Right ventricle myocardium inferior (tissue), 1 donor: ENCODE data around the gene STIM1. TPM values are rescaled to one million over a fixed set of nuclear protein-coding genes. Genes with fewer than 3 reads are reported as not detected.

Source experiments
- ATAC-seq: fragments of 200-7000 bp; cut with Tn5 transposase; one replicate; pipeline ENCODE4 v1.9.1; 2020; ENCODE audit warnings: mild to moderate bottlenecking, moderate library complexity
- DNase-seq: peaks from one replicate; pipeline ENCODE4 v3.0.0; 2021; ENCODE audit errors: missing footprints
- intact Hi-C: fragments of 100-400 bp; cut with DNase I; formaldehyde crosslinking; loops from one replicate; pipeline ENCODE4 v1.11.0; 2022
- total RNA-seq: library from RNA; stranded (reverse); fragmentation: NEBNext Ultra II Directional; extraction: Animal tissue kit (Norgen Biotek cat#: 25700); gene quantifications from one replicate; pipeline ENCODE4 v1.2.1, GENCODE V29; 2021
- donor health status: DM: no; HTN: yes; CAD: no; lungs with severe emphysema.

STIM1 gene
- total RNA-seq, 1 donor from 2014 or later = 28.9 TPM

DNA sequence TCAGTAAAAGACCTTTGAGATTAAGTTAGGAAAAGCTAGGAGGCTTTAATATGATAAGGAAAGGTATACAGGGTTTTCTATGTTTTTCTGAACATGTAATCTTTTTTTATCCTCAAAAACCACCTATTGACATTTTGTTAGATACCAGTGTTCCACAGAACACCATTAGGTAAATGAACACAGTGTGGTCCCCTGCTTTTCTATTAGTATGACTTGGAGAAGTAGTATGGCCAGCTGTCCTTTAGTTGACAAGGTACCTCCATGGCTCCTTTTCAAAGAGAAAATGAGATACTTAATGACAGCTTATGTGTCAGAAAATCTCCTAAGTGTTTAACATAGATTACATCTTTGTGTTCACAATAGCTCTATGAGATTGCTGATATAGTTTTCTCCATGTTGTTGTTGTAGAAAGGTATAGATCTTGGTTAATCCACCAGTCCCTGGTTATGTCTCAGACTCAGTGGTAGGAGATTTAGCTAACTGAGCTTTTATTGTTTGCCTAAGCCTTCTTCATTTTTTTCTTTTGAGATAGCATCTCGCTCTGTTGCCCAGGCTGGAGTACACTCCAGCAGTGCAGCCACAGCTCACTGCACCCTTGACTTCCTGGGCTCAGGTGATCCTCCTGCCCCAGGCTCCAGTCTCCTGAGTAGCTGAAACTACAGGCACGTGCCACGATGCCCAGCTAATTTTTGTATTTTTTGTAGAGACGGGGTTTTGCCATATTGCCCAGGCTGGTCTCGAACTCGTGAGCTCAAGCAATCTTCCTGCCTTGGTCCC is 46.0 kb downstream of the STIM1 start:
- intact Hi-C loops = no loop called here
- ATAC-seq = no peak
- DNase-seq = no peak

DNA sequence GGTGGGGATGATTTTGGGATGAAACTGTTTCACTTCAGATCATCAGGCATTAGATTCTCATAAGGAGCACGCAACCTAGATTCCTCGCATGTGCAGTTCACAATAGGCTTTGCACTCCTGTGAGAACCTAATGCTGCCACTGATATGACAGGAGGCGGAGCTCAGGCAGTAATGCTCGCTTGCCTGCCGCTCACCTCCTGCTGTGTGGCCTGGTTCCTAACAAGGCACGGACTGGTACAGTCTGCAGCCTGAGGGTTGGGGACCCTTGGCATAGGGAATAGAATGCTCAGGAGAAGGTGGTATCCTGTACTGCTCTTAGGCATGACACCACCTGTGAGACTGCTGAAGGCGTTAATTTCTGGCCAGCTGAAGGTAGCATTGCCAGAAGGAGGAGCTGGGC is 47.0 kb downstream of the STIM1 start:
- DNase-seq = no peak
- ATAC-seq = no peak
- intact Hi-C loops = no loop called here

DNA sequence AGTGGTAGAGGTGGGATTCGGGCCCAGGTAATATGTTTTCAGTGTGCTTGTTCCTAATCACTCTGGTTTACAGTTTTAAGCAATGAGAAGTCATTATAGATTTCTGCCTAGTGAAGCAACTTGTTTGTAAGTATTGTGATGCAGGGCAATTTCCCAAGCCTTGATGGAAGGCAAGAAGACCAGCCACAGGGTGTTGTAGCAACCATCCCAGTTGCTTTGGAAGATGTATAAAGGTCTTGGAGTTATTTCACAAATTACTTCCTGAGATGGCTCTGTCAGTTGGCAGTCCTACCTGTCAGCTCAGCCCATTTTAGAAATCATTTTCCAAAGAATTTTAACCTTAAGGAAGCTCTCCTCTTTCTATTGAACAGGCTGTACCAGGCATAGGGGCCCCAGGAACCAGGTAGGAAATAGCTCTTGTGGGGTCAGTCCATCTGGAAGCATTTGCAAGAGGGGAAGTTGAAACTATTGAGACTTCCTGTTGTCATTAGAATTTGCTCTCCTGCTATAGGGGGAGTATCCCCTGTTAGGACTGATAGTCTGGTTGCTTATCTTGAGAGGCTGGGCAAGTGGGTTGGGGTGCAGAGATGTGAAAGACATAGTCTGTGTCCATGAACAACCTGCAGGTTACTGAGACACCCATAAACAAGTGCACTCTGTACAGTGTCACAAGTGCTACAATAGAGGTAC is 47.9 kb downstream of the STIM1 start:
- intact Hi-C loops = no loop called here
- ATAC-seq (no peak), DNase-seq (no peak)

DNA sequence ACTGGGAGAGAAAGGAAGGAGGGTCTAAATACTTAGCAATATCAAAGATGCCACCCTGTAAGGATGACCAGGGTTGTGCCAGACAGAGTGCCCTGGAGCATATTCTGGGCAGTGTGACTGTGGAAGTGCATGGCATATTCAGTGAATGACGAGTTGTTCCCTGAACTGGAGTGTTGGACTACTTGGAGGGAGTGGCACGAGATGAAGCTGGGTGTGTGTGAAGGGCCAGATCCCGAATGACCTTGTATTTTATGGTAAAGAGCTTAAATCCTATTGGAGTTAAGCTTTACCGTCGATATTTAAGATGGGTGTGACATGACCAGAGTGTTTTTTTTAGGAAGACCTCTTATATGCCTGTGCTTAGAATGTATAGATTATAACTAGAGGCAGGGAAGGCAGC is 48.8 kb downstream of the STIM1 start:
- ATAC-seq (no peak), DNase-seq (no peak)
- intact Hi-C loops = no loop called here

DNA sequence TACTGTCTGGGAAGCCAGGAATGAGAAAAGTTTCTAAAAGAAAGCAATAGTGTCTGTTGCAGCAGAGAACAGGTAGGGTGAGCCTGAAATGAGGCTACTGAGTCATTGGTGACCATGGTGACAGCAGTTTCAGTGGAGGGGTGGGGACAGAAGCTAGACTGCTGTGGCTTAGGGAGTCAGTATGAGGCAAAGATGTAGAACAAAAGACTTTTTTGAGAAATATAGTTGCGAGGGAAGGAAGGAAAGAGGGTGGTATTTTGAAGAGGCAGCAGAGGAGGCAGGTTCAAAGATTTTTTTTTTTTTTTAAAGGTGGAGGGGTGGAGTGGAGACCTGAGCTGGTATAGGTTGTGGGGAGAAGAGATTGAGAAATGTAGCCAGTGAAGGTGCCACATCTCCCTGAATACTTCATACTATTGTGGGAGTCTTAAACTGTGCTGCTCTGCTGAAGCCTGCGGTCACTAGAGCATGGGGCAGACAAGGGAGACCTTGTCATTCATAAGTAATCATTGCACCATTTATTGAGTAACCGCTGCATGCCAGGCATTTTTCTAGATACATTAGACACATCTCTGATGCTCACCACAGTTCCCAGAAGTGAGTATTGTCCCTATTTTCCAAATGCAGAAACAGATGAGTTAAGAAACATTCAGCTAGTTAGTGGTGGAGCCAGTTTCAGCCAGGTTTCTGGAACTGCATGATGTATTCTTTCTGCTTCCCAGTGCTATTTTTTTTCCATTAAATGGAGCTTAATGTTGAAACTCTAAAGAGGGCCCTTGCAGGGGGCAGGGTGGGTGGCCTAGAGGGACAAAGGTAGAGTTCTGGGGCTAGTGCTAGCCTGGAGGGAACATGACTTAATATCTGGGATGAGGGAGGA is 49.9 kb downstream of the STIM1 start:
- DNase-seq (no peak), ATAC-seq (peak; percentile 18)
- intact Hi-C loops = loop anchor here (5.0 kb wide), 1 partner anchor 37 kb away; no protein-coding TSS in a partner anchor

DNA sequence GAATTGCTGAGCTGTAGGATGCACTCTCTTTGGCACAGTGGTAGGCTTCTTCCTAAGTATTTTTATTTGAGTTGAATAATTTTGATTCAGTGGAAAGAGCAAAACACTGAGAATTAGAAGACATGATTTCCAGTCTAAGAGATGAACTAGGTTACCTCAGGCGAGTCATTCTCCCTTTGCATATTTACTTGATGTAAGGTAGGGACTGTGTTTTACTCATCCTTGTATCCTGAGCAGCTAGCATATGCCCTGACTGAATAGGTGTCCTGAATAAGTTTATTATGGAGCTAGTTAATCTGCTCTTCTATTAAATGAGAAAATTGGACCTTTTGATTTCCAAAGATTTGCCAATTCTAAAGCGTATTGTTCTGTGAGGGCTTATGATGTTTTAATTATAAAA is 50.7 kb downstream of the STIM1 start:
- no peak for ATAC-seq

DNA sequence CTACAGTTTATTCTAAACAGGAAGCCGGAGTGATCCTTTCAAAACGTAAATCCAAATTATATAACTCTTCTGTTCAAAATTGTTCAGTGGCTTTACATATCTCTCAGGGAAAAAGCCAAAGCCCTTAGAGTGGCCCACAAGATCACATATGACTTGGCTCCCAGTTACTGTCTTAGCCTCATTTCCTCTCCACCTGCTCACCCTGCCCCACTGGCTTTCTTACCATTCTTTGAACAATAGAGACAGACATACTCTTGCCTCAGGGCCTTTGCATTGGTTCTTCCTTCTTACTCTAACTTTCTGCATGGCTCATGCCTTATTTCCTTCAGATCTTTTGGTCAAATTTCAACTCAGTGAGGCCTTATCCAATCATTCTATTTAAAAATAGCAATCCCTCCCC is 52.1 kb downstream of the STIM1 start:
- no peak for DNase-seq
- no peak for ATAC-seq
- intact Hi-C loops = loop anchor here (5.0 kb wide), 1 partner anchor 35 kb away; no protein-coding TSS in a partner anchor

More for the DNA sequence above, 50.7 kb downstream of the STIM1 start:
- intact Hi-C loops = loop anchor here (5.0 kb wide), 1 partner anchor 36 kb away; no protein-coding TSS in a partner anchor
- DNase-seq = no peak

DNA sequence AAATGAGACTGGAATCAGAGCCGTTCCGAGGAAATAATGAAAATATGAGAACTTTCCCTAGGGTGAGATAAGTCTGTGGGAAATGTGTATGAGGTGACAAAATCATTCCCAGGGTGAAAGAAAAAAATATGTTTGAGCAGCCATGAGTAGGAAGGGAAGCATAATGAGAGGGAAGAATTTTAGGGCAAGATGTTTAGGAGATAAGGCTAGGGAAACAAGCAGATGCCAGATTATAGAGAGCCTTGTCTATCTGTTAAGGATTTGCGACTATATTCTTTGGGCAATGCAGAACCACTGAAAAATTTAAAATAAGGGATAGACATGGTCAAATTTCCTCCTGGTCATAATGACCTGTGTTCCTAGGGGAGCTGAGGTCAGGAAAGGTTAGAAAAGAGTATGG is 54.4 kb downstream of the STIM1 start:
- intact Hi-C loops = loop anchor here (5.0 kb wide), 1 partner anchor 32 kb away; no protein-coding TSS in a partner anchor
- ATAC-seq = no peak
- no peak for DNase-seq

DNA sequence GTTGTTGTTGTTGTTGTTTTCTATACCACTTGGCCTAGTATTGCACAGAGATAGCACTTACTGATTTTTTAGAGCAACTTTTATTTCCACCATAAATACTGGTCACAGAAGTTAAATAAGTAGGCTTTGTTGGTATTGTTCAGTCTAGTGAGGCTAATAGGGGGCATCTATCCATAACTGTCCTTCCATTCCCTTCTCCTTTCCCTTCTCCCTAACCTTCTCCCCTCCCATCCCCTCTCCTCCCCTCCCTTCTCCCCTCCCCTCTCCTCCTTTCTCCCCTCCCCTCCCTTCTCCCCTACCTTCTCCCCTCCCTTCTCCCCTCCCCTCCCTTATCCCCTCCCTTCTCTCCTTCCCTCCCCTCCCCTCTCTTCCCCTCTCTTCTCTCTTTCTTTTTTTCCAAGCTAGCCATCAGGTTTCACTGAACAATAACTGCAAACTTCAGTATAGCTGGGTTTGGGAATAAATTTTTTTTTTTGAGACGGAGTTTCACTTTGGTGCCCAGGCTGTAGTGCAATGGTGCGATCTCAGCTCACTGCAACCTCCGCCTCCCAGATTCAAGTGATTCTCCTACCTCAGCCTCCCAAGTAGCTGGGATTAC is 56.5 kb downstream of the STIM1 start:
- ATAC-seq (no peak), DNase-seq (no peak)
- intact Hi-C loops = no loop called here

DNA sequence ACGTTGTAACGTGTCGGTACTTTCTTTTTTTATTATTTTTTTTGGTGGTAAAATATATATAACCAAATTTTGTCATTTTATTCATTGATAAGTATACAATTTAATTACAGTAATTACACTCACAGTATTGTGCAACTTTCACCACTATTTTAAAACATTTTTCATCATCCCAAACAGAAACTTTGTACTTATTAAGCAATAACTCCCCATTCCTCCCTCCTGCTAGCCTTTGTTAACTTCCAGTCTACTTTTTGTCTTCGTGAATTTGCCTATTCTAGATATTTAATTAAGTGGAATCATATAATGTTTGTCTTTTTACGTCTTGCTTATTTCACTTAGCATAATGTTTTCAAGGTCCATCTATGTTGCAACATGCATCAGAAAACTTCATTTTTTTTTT is 58.5 kb downstream of the STIM1 start:
- DNase-seq (no peak), ATAC-seq (no peak)
- intact Hi-C loops = no loop called here

DNA sequence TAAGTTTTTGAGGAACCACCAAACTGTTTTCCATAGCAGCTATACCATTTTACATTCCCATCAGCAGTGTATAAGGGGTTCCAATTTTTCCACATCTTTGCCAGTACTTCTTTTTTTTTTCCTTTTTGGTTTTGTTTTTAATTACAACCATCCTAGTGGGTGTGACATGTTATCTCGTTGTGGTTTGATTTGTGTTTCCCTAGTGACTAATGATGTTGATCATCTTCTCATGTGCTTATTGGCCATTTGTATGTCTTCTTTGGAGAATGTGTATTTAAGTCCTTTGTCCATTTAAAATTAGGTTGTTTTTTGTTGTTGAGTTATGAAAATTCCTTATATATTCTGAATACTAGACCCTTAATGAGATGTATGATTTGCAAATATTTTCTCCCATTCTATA is 59.3 kb downstream of the STIM1 start:
- no peak for DNase-seq
- intact Hi-C loops = no loop called here

DNA sequence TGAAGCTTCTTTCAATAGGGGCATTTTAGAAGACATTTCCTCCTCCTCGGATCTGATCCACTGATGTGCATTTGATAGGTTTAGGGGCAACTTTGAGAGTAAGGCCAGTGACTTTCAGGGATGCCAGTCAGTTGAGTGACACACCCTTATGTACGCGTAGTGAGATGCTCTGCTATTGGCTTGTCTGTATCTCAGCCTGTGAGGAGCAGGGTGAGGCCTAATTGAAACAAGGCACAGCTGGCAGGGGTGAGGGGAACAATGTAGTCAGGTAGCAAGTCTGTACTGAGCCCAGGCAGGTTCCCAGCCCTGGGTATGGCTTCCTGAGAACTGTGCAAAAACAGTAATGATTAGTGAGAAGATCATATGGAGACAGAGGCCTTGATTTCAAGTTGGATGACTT is 61.5 kb downstream of the STIM1 start:
- intact Hi-C loops = no loop called here
- ATAC-seq = no peak
- DNase-seq = no peak

More for the DNA sequence above, 59.3 kb downstream of the STIM1 start:
- no peak for ATAC-seq

DNA sequence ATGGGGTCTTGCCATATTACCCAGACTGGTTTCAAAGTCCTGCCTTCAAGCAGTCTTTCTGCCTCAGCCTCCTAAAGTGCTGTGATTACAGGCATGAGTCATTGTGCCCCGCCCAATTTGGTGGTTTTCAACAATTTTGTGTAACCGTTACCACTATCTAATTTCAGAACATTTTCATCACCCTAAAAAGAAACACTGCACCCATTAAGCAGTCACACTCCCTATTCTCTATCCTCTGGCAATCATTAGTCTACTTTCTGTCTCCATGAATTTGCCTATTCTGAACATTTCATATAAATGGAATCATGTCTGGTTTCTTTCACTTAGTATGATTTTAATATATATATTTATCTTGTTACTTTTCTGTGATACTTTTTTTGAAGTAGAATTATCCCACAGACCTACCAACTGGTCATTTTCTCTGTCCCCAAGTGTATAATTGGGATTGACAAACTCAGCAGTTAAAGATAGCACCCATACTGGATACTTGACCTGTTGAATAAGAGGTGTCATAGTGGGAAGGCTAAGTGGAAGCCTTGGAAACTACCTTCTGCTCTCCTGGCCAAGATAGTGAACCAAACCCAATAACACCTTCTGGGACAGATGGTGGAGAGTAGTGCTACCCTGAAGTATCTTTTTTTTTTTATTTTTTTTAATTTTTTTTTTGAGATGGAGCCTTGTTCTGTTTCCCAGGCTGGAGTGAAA is 64.8 kb downstream of the STIM1 start:
- intact Hi-C loops = no loop called here
- peak; percentile 44 for ATAC-seq
- DNase-seq = no peak

DNA sequence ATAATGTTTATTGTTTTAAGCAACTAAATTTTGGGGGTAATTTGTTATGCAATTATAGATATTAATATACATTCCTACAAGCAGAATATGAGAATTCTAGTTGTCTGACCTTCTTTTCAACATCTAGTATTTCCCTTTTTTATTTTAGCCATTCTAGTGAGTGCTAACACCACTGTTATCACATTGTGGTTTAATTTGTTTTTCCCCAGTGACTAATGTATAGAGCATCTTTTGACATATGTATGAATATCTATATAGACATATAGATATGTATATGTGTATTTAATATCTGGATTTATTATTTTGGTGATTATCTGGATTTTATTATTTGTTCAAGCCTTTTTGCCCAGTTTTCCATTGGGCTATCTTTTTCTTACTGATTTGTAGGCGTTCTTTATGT is 66.6 kb downstream of the STIM1 start:
- ATAC-seq = no peak
- intact Hi-C loops = no loop called here
- DNase-seq = no peak

DNA sequence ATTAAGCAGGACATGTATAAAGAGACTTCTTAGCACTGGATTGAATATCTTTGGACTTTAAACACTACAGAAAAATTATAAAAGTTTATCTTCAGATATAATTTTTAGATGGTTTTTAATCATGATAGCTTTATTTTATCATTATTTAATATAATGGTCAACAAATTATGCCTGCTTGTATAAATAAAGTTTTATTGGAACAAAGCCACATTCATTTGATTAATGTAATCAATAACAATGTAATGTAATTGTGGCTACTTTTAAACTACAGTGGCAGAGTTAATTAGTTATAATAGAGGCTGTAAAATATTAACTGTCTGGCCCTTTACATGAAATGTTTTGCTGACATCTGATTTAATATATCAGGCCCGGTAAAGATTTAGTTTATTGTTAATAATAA is 70.0 kb downstream of the STIM1 start:
- ATAC-seq (no peak), DNase-seq (no peak)
- intact Hi-C loops = loop anchor here (5.0 kb wide), 1 partner anchor 147 kb away; no protein-coding TSS in a partner anchor

DNA sequence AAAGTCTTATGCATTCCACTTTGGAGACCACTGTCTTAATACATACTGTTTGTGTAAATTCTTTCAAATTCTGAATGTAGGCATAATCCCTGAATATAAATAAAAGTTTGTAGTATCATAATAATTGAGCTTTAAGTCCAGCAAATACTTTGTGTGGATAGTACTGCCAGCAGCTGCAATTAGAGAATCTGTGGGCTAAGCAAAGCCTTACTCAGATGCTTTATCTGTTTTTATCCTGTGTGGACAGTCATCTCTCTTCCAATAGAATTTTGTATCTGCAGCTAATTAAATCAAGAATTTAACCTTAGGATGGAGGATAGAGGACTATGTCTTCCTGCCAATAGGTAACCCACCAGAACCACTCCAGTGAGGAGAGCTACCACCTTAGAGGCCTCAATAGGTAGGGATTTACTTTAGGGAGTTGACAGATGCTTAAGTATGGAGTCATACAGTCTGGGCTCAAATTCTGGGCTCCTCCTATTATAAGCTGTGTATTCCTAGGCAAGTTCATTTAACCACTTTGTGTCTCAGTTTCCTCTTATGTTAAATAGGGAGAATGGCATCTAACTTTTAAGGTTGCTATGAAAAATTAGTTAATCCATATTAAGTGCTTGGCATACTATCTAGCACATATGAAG is 71.1 kb downstream of the STIM1 start:
- intact Hi-C loops = loop anchor here (5.0 kb wide), 1 partner anchor 146 kb away; no protein-coding TSS in a partner anchor
- ATAC-seq (no peak), DNase-seq (no peak)

DNA sequence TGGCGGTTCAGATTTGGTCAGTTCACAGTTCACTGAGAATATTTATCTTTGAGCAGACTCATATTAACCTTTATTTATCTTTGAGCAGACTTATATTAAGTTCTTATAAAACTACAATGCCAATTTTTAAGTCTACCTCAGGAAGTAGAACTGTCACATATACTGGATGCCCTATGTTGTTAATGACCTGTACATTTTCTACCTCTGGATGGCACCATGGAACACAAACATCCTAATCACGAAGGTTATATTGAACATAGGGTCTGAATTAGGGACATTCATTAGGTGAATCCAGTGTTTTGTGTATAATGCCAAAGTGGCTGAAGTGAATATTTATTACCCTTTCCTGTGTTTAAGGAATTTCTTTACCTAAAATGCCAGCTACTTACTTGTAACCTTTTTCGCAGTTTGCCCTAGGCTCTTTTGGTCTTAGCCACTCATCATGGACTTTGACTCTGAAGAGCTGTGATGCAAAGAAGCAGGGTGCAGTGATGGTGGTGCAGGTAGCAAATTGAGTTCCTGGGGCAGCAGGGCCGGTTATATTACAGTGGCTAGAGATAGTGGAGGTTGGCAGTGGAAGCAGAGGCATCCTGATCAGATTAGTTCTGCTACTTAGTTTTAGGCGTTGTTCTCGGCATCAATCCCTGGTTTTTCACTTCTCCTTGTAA is 71.8 kb downstream of the STIM1 start:
- intact Hi-C loops = loop anchor here (5.0 kb wide), 1 partner anchor 145 kb away; no protein-coding TSS in a partner anchor
- ATAC-seq (no peak), DNase-seq (no peak)
